ENCODE measurements around the gene ALDH1L1.
A peak's percentile ranks its signal among the peaks of the same experiment; 100 is the strongest.

Gene ALDH1L1

GRCh38 chr3:126114443-126115386, 65.7 kb downstream of the ALDH1L1 start:
- TF ChIP-seq OSR1 (CRISPR knock-in tag; IDR thresholded peaks at IDR 0.05) = no peak
- no peak for TF ChIP-seq POU6F1 (CRISPR knock-in tag; IDR thresholded peaks at IDR 0.05; ENCODE audit: borderline replicate concordance, low read depth)
- no peak for TF ChIP-seq CREB5 (CRISPR knock-in tag; IDR thresholded peaks at IDR 0.05; ENCODE audit: low read depth)
- no peak for TF ChIP-seq ZFP30 (CRISPR knock-in tag; IDR thresholded peaks at IDR 0.05)
- no peak for TF ChIP-seq TCF4 (CRISPR knock-in tag; IDR thresholded peaks at IDR 0.05; ENCODE audit: borderline replicate concordance)
- TF ChIP-seq BACH2 (CRISPR knock-in tag; IDR thresholded peaks at IDR 0.05; ENCODE audit: borderline replicate concordance) = no peak
- no peak for TF ChIP-seq TSHZ2 (CRISPR knock-in tag; IDR thresholded peaks at IDR 0.05)
- TF ChIP-seq ZNF8 (CRISPR knock-in tag; IDR thresholded peaks at IDR 0.05) = no peak
- TF ChIP-seq ZNF565 (CRISPR knock-in tag; conservative IDR thresholded peaks at IDR 0.05; ENCODE audit: low read depth) = no peak
- no peak for TF ChIP-seq GLIS3 (CRISPR knock-in tag; IDR thresholded peaks at IDR 0.05)
- TF ChIP-seq ZC3H10 (CRISPR knock-in tag; IDR thresholded peaks at IDR 0.05) = no peak
- no peak for TF ChIP-seq TOX (CRISPR knock-in tag; IDR thresholded peaks at IDR 0.05; ENCODE audit: borderline replicate concordance)
- no peak for TF ChIP-seq CSRNP3 (CRISPR knock-in tag; IDR thresholded peaks at IDR 0.05)
- no peak for TF ChIP-seq PPARA (CRISPR knock-in tag; IDR thresholded peaks at IDR 0.05; ENCODE audit: borderline replicate concordance)
- no peak for TF ChIP-seq ZFP3 (CRISPR knock-in tag; IDR thresholded peaks at IDR 0.05)
- no peak for TF ChIP-seq ZNF70 (CRISPR knock-in tag; IDR thresholded peaks at IDR 0.05)
- TF ChIP-seq RARB (CRISPR knock-in tag; IDR thresholded peaks at IDR 0.05) = no peak
- TF ChIP-seq CSDC2 (CRISPR knock-in tag; IDR thresholded peaks at IDR 0.05) = no peak
- TF ChIP-seq ISL1 (CRISPR knock-in tag; IDR thresholded peaks at IDR 0.05) = no peak
- no peak for TF ChIP-seq ESRRG (CRISPR knock-in tag; IDR thresholded peaks at IDR 0.05)
- no peak for ATAC-seq

GRCh38 chr3:126113733-126114442, 66.5 kb downstream of the ALDH1L1 start:
- peak; percentile 84 for ATAC-seq
- TF ChIP-seq CSDC2 (CRISPR knock-in tag; IDR thresholded peaks at IDR 0.05) = no peak
- TF ChIP-seq PATZ1 (CRISPR knock-in tag; IDR thresholded peaks at IDR 0.05; ENCODE audit: borderline replicate concordance) = no peak
- no peak for TF ChIP-seq PPARA (CRISPR knock-in tag; IDR thresholded peaks at IDR 0.05; ENCODE audit: borderline replicate concordance)
- no peak for TF ChIP-seq BACH2 (CRISPR knock-in tag; IDR thresholded peaks at IDR 0.05; ENCODE audit: borderline replicate concordance)

All from SK-N-SH treated with all-trans-retinoic acid at 6 μM for 48 hours (cell line).